GM19238 (cell line): ENCODE data around the gene GTPBP6.
"Not testable (repeated sequence)": the region's sequence is repeated elsewhere in the genome, so short reads cannot be mapped to it uniquely, and the experiment has no call there.

Experiments
- DNase-seq: peaks from one replicate; pipeline ENCODE4 v3.0.0; 2011; ENCODE audit warnings: low spot score; ENCODE audit not compliant: insufficient read length

Gene GTPBP6

GRCh38 chrX:335758-336155 lies 17.2 kb upstream of the GTPBP6 start:
- no peak for DNase-seq

GRCh38 chrX:334971-335757 lies 16.6 kb upstream of the GTPBP6 start:
- no peak for DNase-seq

GRCh38 chrX:334331-334891 lies 15.8 kb upstream of the GTPBP6 start:
- DNase-seq, result no peak

- no peak for DNase-seq
Observed at GRCh38 chrX:333611-334311, 15.2 kb upstream of the GTPBP6 start.

GRCh38 chrX:332916-333610 lies 14.5 kb upstream of the GTPBP6 start:
- no peak for DNase-seq

GRCh38 chrX:332496-332860 lies 13.9 kb upstream of the GTPBP6 start:
- DNase-seq, result no peak

GRCh38 chrX:331825-332495 lies 13.4 kb upstream of the GTPBP6 start:
- DNase-seq, result no peak

GRCh38 chrX:331151-331824 lies 12.7 kb upstream of the GTPBP6 start:
- no peak for DNase-seq

GRCh38 chrX:330726-331150 lies 12.1 kb upstream of the GTPBP6 start:
- no peak for DNase-seq

GRCh38 chrX:330141-330725 lies 11.6 kb upstream of the GTPBP6 start:
- not testable (repeated sequence) for DNase-seq

GRCh38 chrX:329291-329910 lies 10.8 kb upstream of the GTPBP6 start:
- DNase-seq, result no peak

GRCh38 chrX:327660-328126 lies 9.1 kb upstream of the GTPBP6 start:
- no peak for DNase-seq

GRCh38 chrX:324664-325063 lies 6.1 kb upstream of the GTPBP6 start:
- not testable (repeated sequence) for DNase-seq

- DNase-seq, result no peak
Observed at GRCh38 chrX:323721-324628, 5.4 kb upstream of the GTPBP6 start.

GRCh38 chrX:320126-320783 lies 1.7 kb upstream of the GTPBP6 start:
- no peak for DNase-seq

- DNase-seq, result no peak
Observed at GRCh38 chrX:319579-320125, 1.1 kb upstream of the GTPBP6 start.

GRCh38 chrX:318068-318738 lies 393 bp downstream of the GTPBP6 start:
- peak; percentile 95 for DNase-seq
